ENCODE data around the gene CLTCL1. TPM values are rescaled to one million over a fixed set of nuclear protein-coding genes. Genes with fewer than 3 reads are reported as not detected.

The CLTCL1 gene
- total RNA-seq, 1 experiment from 2014 or later, result 7.9 TPM

GRCh38 chr22:19266547-19267086 is 24.9 kb downstream of the CLTCL1 start:
- H3K27me3 ChIP-seq (replicated peaks; ENCODE audit: control insufficient read depth, insufficient read depth, low read length), result no peaks in the 10 kb centered on the region
- H3K27ac Mint-ChIP-seq (ENCODE audit: unreplicated experiment), result no peak overlapping the region
- H3K36me3 ChIP-seq (ENCODE audit: control insufficient read depth, insufficient read depth, low read length), result no peaks in the 10 kb centered on the region
- peaks cover 12% of the 10 kb centered on the region for H3K9me3 ChIP-seq
- H3K9me3 Mint-ChIP-seq (ENCODE audit: unreplicated experiment), result no peaks in the 10 kb centered on the region
- H3K4me3 ChIP-seq (ENCODE audit: low read depth, low read length), result no peak overlapping the region
- H3K4me1 ChIP-seq, result peaks cover under 1% of the 10 kb centered on the region; the same call in 1 of the 2 replicates
- no peak for DNase-seq
- BruUV-seq (replicated peaks), result no TSS peak
- CTCF ChIA-PET, result no interaction called here
- no peaks in the 10 kb centered on the region for H3K36me3 Mint-ChIP-seq (ENCODE audit: insufficient read depth, unreplicated experiment)
- no peak overlapping the region for H3K4me3 Mint-ChIP-seq (ENCODE audit: unreplicated experiment)
- intact Hi-C loops (cut with micrococcal nuclease; ENCODE audit: unreplicated experiment), result no loop called here
- no peak for TF ChIP-seq CTCF (IDR thresholded peaks at IDR 0.05; ENCODE audit: insufficient read depth in 1 of 2, low read depth in 1 of 2, low read length in 1 of 2, severe bottlenecking in 1 of 2, unreplicated experiment in 1 of 2)
- POLR2A ChIA-PET, result no interaction called here
- H3K27me3 Mint-ChIP-seq (ENCODE audit: insufficient read depth, unreplicated experiment), result no peaks in the 10 kb centered on the region
- peaks cover 6% of the 10 kb centered on the region for H3K4me1 Mint-ChIP-seq (ENCODE audit: low read depth, unreplicated experiment)

- Mint-ChIP-seq H3K9me3 (ENCODE audit: unreplicated experiment) (no peaks in the 10 kb centered on the region), H3K27ac (ENCODE audit: unreplicated experiment) (no peak overlapping the region), H3K27me3 (ENCODE audit: insufficient read depth, unreplicated experiment) (no peaks in the 10 kb centered on the region), H3K4me1 (ENCODE audit: low read depth, unreplicated experiment) (no peaks in the 10 kb centered on the region), H3K36me3 (ENCODE audit: insufficient read depth, unreplicated experiment) (no peaks in the 10 kb centered on the region), H3K4me3 (ENCODE audit: unreplicated experiment) (no peak overlapping the region)
- Histone ChIP-seq H3K4me3 (ENCODE audit: low read depth, low read length) (no peak overlapping the region), H3K9me3 (peaks cover 12% of the 10 kb centered on the region), H3K27me3 (replicated peaks; ENCODE audit: control insufficient read depth, insufficient read depth, low read length) (no peaks in the 10 kb centered on the region), H3K36me3 (ENCODE audit: control insufficient read depth, insufficient read depth, low read length) (no peaks in the 10 kb centered on the region), H3K4me1 (no peaks in the 10 kb centered on the region)
- DNase-seq, result no peak
- intact Hi-C loops (cut with micrococcal nuclease; ENCODE audit: unreplicated experiment), result no loop called here
- TF ChIP-seq CTCF (IDR thresholded peaks at IDR 0.05; ENCODE audit: insufficient read depth in 1 of 2, low read depth in 1 of 2, low read length in 1 of 2, severe bottlenecking in 1 of 2, unreplicated experiment in 1 of 2), result no peak
- POLR2A ChIA-PET, result no interaction called here
- BruUV-seq (replicated peaks), result no TSS peak
- CTCF ChIA-PET, result no interaction called here
Observed at GRCh38 chr22:19265779-19266178, 25.7 kb downstream of the CLTCL1 start.

GRCh38 chr22:19260804-19261203 is 30.7 kb downstream of the CLTCL1 start:
- H3K27me3 ChIP-seq (replicated peaks; ENCODE audit: control insufficient read depth, insufficient read depth, low read length), result no peaks in the 10 kb centered on the region
- intact Hi-C loops (cut with micrococcal nuclease; ENCODE audit: unreplicated experiment), result no loop called here
- no peaks in the 10 kb centered on the region for H3K27me3 Mint-ChIP-seq (ENCODE audit: insufficient read depth, unreplicated experiment)
- no peaks in the 10 kb centered on the region for H3K36me3 ChIP-seq (ENCODE audit: control insufficient read depth, insufficient read depth, low read length)
- H3K4me1 Mint-ChIP-seq (ENCODE audit: low read depth, unreplicated experiment), result no peaks in the 10 kb centered on the region
- TF ChIP-seq CTCF (IDR thresholded peaks at IDR 0.05; ENCODE audit: insufficient read depth in 1 of 2, low read depth in 1 of 2, low read length in 1 of 2, severe bottlenecking in 1 of 2, unreplicated experiment in 1 of 2), result no peak
- H3K4me3 ChIP-seq (ENCODE audit: low read depth, low read length), result no peak overlapping the region
- H3K36me3 Mint-ChIP-seq (ENCODE audit: insufficient read depth, unreplicated experiment), result peaks cover 5% of the 10 kb centered on the region
- ChIA-PET CTCF (no interaction called here), POLR2A (no interaction called here)
- no peak for DNase-seq
- no TSS peak for BruUV-seq (replicated peaks)
- no peaks in the 10 kb centered on the region for H3K4me1 ChIP-seq
- H3K9me3 ChIP-seq, result 0 out of 2 replicates have a peak, but pooled peaks cover 2% of the 10 kb centered on the region
- H3K27ac Mint-ChIP-seq (ENCODE audit: unreplicated experiment), result no peak overlapping the region
- no peak overlapping the region for H3K4me3 Mint-ChIP-seq (ENCODE audit: unreplicated experiment)
- H3K9me3 Mint-ChIP-seq (ENCODE audit: unreplicated experiment), result no peaks in the 10 kb centered on the region

All from Caco-2 (cell line).